ENCODE results near the gene ZFHX3. TPM values are rescaled to one million over a fixed set of nuclear protein-coding genes. Genes with fewer than 3 reads are reported as not detected.
A peak's percentile ranks its signal among the peaks of the same experiment; 100 is the strongest.

ZFHX3 gene
- total RNA-seq, 6 experiments from 2014 or later, result 14.5 to 25.8 (median 15.8) TPM

GRCh38 chr16:72908362-72909167 lies 139.4 kb downstream of the ZFHX3 start:
- no peak overlapping the region for H3K27ac Mint-ChIP-seq
- peaks cover 2% of the 10 kb centered on the region for H3K27me3 Mint-ChIP-seq (ENCODE audit: insufficient read depth)
- DNase-seq, result no peak
- TF ChIP-seq, protein P1, sequence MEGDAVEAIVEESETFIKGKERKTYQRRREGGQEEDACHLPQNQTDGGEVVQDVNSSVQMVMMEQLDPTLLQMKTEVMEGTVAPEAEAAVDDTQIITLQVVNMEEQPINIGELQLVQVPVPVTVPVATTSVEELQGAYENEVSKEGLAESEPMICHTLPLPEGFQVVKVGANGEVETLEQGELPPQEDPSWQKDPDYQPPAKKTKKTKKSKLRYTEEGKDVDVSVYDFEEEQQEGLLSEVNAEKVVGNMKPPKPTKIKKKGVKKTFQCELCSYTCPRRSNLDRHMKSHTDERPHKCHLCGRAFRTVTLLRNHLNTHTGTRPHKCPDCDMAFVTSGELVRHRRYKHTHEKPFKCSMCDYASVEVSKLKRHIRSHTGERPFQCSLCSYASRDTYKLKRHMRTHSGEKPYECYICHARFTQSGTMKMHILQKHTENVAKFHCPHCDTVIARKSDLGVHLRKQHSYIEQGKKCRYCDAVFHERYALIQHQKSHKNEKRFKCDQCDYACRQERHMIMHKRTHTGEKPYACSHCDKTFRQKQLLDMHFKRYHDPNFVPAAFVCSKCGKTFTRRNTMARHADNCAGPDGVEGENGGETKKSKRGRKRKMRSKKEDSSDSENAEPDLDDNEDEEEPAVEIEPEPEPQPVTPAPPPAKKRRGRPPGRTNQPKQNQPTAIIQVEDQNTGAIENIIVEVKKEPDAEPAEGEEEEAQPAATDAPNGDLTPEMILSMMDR (IDR thresholded peaks at IDR 0.05), result no peak
- H3K9me3 Mint-ChIP-seq, result no peaks in the 10 kb centered on the region
- peaks cover 12% of the 10 kb centered on the region for H3K36me3 Mint-ChIP-seq (ENCODE audit: low read depth)
- peaks cover 28% of the 10 kb centered on the region for H3K4me1 Mint-ChIP-seq (ENCODE audit: low read depth)
- H3K4me3 Mint-ChIP-seq, result no peak overlapping the region

GRCh38 chr16:72905581-72905980 lies 142.3 kb downstream of the ZFHX3 start:
- DNase-seq, result peak; percentile 43
- no peaks in the 10 kb centered on the region; the same call in 1 of the 2 replicates for H3K27me3 Mint-ChIP-seq (ENCODE audit: insufficient read depth)
- H3K4me3 Mint-ChIP-seq, result peak overlapping the region; percentile 8; the same call in 1 of the 2 replicates
- no peaks in the 10 kb centered on the region for H3K9me3 Mint-ChIP-seq
- H3K36me3 Mint-ChIP-seq (ENCODE audit: low read depth), result peaks cover 21% of the 10 kb centered on the region
- peak overlapping the region; percentile 48 for H3K27ac Mint-ChIP-seq
- H3K4me1 Mint-ChIP-seq (ENCODE audit: low read depth), result peaks cover 32% of the 10 kb centered on the region
- TF ChIP-seq, protein P1 (IDR thresholded peaks at IDR 0.05), result no peak

- TF ChIP-seq, protein P1 (IDR thresholded peaks at IDR 0.05), result no peak
- Mint-ChIP-seq H3K4me1 (ENCODE audit: low read depth) (peaks cover 24% of the 10 kb centered on the region), H3K36me3 (ENCODE audit: low read depth) (peaks cover 21% of the 10 kb centered on the region), H3K9me3 (no peaks in the 10 kb centered on the region), H3K4me3 (no peak overlapping the region), H3K27ac (no peak overlapping the region), H3K27me3 (ENCODE audit: insufficient read depth) (no peaks in the 10 kb centered on the region; the same call in 1 of the 2 replicates)
- no peak for DNase-seq
Measured at GRCh38 chr16:72903176-72903575, 144.8 kb downstream of the ZFHX3 start.

- no peak for DNase-seq
- Mint-ChIP-seq H3K4me3 (no peak overlapping the region), H3K27me3 (ENCODE audit: insufficient read depth) (no peaks in the 10 kb centered on the region; the same call in 1 of the 2 replicates), H3K9me3 (no peaks in the 10 kb centered on the region), H3K4me1 (ENCODE audit: low read depth) (peaks cover 21% of the 10 kb centered on the region), H3K27ac (no peak overlapping the region), H3K36me3 (ENCODE audit: low read depth) (peaks cover 15% of the 10 kb centered on the region; the same call in 1 of the 2 replicates)
- TF ChIP-seq, protein P1 (IDR thresholded peaks at IDR 0.05), result no peak
Measured at GRCh38 chr16:72902206-72902605, 145.7 kb downstream of the ZFHX3 start.

- Mint-ChIP-seq H3K9me3 (no peaks in the 10 kb centered on the region), H3K4me1 (ENCODE audit: low read depth) (peaks cover 24% of the 10 kb centered on the region), H3K27me3 (ENCODE audit: insufficient read depth) (no peaks in the 10 kb centered on the region), H3K27ac (no peak overlapping the region), H3K36me3 (ENCODE audit: low read depth) (peaks cover 13% of the 10 kb centered on the region; the same call in 1 of the 2 replicates), H3K4me3 (no peak overlapping the region)
- TF ChIP-seq, protein P1 (IDR thresholded peaks at IDR 0.05), result no peak
- DNase-seq, result no peak
Measured at GRCh38 chr16:72901000-72901627, 146.8 kb downstream of the ZFHX3 start.

Data from HFFc6 (cell line).